DND-41 (cell line): ENCODE data around the gene NXF3.

Source experiments
- ATAC-seq: fragments of 200-7000 bp; cut with Tn5 transposase; 3 replicates; pipeline ENCODE4 v1.9.1; 2021; ENCODE audit warnings: low read depth; ENCODE audit not compliant: insufficient read depth
- DNase-seq: peaks from one replicate; pipeline ENCODE4 v3.0.0-alpha.2; 2020
- H2AFZ ChIP-seq: 2 replicates; pipeline ENCODE4 v1.6.0; 2012; ENCODE audit warnings: low read depth, low read length
- H3K27ac ChIP-seq: 2 replicates; pipeline ENCODE4 v1.5.1; 2012; ENCODE audit warnings: low read length, inconsistent platforms
- H3K27me3 ChIP-seq: fragments of 200-600 bp; sonication (generic); 2 replicates; pipeline ENCODE4 v1.6.0; 2012; ENCODE audit warnings: low read length, mild to moderate bottlenecking, inconsistent platforms; ENCODE audit not compliant: insufficient read depth, poor library complexity
- H3K36me3 ChIP-seq: 2 replicates; pipeline ENCODE4 v1.5.1; 2012; ENCODE audit warnings: low read length, inconsistent platforms; ENCODE audit not compliant: insufficient read depth
- H3K4me1 ChIP-seq: 2 replicates; pipeline ENCODE4 v1.5.1; 2012; ENCODE audit warnings: mild to moderate bottlenecking, low read length; ENCODE audit not compliant: insufficient read depth
- H3K4me2 ChIP-seq: 2 replicates; pipeline ENCODE4 v1.6.0; 2012; ENCODE audit warnings: mild to moderate bottlenecking, moderate library complexity, low read length, inconsistent platforms; ENCODE audit not compliant: insufficient read depth
- H3K4me3 ChIP-seq, 2 experiments: fragments of 200-600 bp in 1 of 2; shearing (Covaris generic) in 1 of 2; 2 replicates each; pipeline ENCODE4 v1.5.1; 2012 to 2016; ENCODE audit warnings: inconsistent platforms in 2 of 2, low read length in 2 of 2, mild to moderate bottlenecking in 2 of 2, low read depth in 1 of 2, moderate library complexity in 1 of 2
- H3K79me2 ChIP-seq: 2 replicates; pipeline ENCODE4 v1.6.0; 2012; ENCODE audit warnings: low read length, inconsistent platforms; ENCODE audit not compliant: insufficient read depth
- H3K9ac ChIP-seq: 2 replicates; pipeline ENCODE4 v1.6.0; 2012; ENCODE audit warnings: low read depth, mild to moderate bottlenecking, inconsistent platforms, low read length, moderate library complexity
- H3K9me3 ChIP-seq: 2 replicates; pipeline ENCODE4 v1.5.1; 2012; ENCODE audit warnings: low read length, moderate library complexity, mild to moderate bottlenecking, inconsistent platforms; ENCODE audit not compliant: insufficient read depth, severe bottlenecking
- H4K20me1 ChIP-seq: 2 replicates; pipeline ENCODE4 v1.6.0; 2012; ENCODE audit warnings: low read length; ENCODE audit not compliant: insufficient read depth
- CTCF ChIP-seq: IDR thresholded peaks from 2 replicates; pipeline ENCODE4 v1.5.1; 2012; ENCODE audit warnings: borderline replicate concordance, low read length, moderate library complexity, mild to moderate bottlenecking; ENCODE audit not compliant: poor library complexity, severe bottlenecking; ENCODE audit errors: extremely low read depth
- EZH2 ChIP-seq: IDR thresholded peaks from 3 replicates; pipeline ENCODE4 v1.6.1; 2012; ENCODE audit warnings: borderline replicate concordance, low read depth, mild to moderate bottlenecking, moderate library complexity, low read length, inconsistent platforms; ENCODE audit not compliant: severe bottlenecking

NXF3 gene

GRCh38 chrX:103063918-103064434 is 29.0 kb downstream of the NXF3 start, which contains the start of gene BEX1:
TSS of gene BEX1 (minus strand) at chrX:103064171. CDS start at chrX:103063274, 897 bp downstream.
- Histone ChIP-seq H3K4me3 (no peak within 1 kb of the TSS), H3K4me1 (no peaks in the 10 kb centered on the region), H3K79me2 (no peaks in the 10 kb centered on the region), H3K9me3 (no peaks in the 10 kb centered on the region), H3K27ac (no peak within 1 kb of the TSS), H4K20me1 (no peaks in the 10 kb centered on the region), H3K27me3 (no peaks in the 10 kb centered on the region), H2AFZ (no peak within 1 kb of the TSS), H3K4me2 (no peak within 1 kb of the TSS), H3K36me3 (no peaks in the 10 kb centered on the region), H3K9ac (no peak within 1 kb of the TSS)
- TF ChIP-seq CTCF: no peak
- TF ChIP-seq EZH2: no peak
- DNase-seq (no peak), ATAC-seq (no peak)

GRCh38 chrX:103063191-103063845 is 29.6 kb downstream of the NXF3 start:
- TF ChIP-seq CTCF: no peak
- no peak for TF ChIP-seq EZH2
- H3K9me3 ChIP-seq: no peaks in the 10 kb centered on the region
- ATAC-seq: no peak
- no peaks in the 10 kb centered on the region for H3K36me3 ChIP-seq
- no peak overlapping the region for H3K9ac ChIP-seq
- no peak overlapping the region for H3K4me2 ChIP-seq
- no peak overlapping the region for H2AFZ ChIP-seq
- no peak overlapping the region for H3K27ac ChIP-seq
- H3K79me2 ChIP-seq: no peaks in the 10 kb centered on the region
- no peak overlapping the region for H3K4me3 ChIP-seq
- no peaks in the 10 kb centered on the region for H3K27me3 ChIP-seq
- DNase-seq: no peak
- no peaks in the 10 kb centered on the region for H3K4me1 ChIP-seq
- no peaks in the 10 kb centered on the region for H4K20me1 ChIP-seq

GRCh38 chrX:103061486-103061885 is 31.5 kb downstream of the NXF3 start:
- H3K4me3 ChIP-seq: no peak overlapping the region
- no peaks in the 10 kb centered on the region for H3K79me2 ChIP-seq
- DNase-seq (no peak), ATAC-seq (no peak)
- no peaks in the 10 kb centered on the region for H3K36me3 ChIP-seq
- no peaks in the 10 kb centered on the region for H3K27me3 ChIP-seq
- no peak overlapping the region for H3K27ac ChIP-seq
- TF ChIP-seq EZH2 (no peak), CTCF (no peak)
- no peaks in the 10 kb centered on the region for H3K4me1 ChIP-seq
- no peaks in the 10 kb centered on the region for H3K9me3 ChIP-seq
- H2AFZ ChIP-seq: no peak overlapping the region
- no peak overlapping the region for H3K9ac ChIP-seq
- no peak overlapping the region for H3K4me2 ChIP-seq
- H4K20me1 ChIP-seq: no peaks in the 10 kb centered on the region
